ENCODE data around the gene CDH3. TPM values are rescaled to one million over a fixed set of nuclear protein-coding genes. Genes with fewer than 3 reads are reported as not detected.

Gene CDH3
- total RNA-seq, 1 donor, result 2.2 TPM

GRCh38 chr16:68737730-68738629 is 92.9 kb downstream of the CDH3 start:
- no peak for DNase-seq (ENCODE audit: low read depth)
- TF ChIP-seq CTCF (IDR thresholded peaks at IDR 0.05; ENCODE audit: insufficient read depth, low read depth, low read length), result no peak
- H3K4me3 ChIP-seq (ENCODE audit: low read depth, low read length), result no peak overlapping the region

- DNase-seq (ENCODE audit: low read depth), result no peak
- TF ChIP-seq CTCF (IDR thresholded peaks at IDR 0.05; ENCODE audit: insufficient read depth, low read depth, low read length), result no peak
These were observed 95.0 kb downstream of the CDH3 start for GRCh38 chr16:68739964-68740627.

GRCh38 chr16:68740628-68741346 is 95.7 kb downstream of the CDH3 start:
- no peak for DNase-seq (ENCODE audit: low read depth)
- H3K4me3 ChIP-seq (ENCODE audit: low read depth, low read length), result no peak overlapping the region
- no peak for TF ChIP-seq CTCF (IDR thresholded peaks at IDR 0.05; ENCODE audit: insufficient read depth, low read depth, low read length)

More at GRCh38 chr16:68739964-68740627, 95.0 kb downstream of the CDH3 start:
- H3K4me3 ChIP-seq (ENCODE audit: low read depth, low read length), result no peak overlapping the region

- no peak overlapping the region for H3K4me3 ChIP-seq (ENCODE audit: low read depth, low read length)
- no peak for DNase-seq (ENCODE audit: low read depth)
- TF ChIP-seq CTCF (IDR thresholded peaks at IDR 0.05; ENCODE audit: insufficient read depth, low read depth, low read length), result no peak
These were observed 98.6 kb downstream of the CDH3 start for GRCh38 chr16:68743664-68744063.

- no peak for TF ChIP-seq CTCF (IDR thresholded peaks at IDR 0.05; ENCODE audit: insufficient read depth, low read depth, low read length)
- H3K4me3 ChIP-seq (ENCODE audit: low read depth, low read length), result no peak overlapping the region
- DNase-seq (ENCODE audit: low read depth), result no peak
These were observed 99.7 kb downstream of the CDH3 start for GRCh38 chr16:68744744-68745280.

- no peak for DNase-seq (ENCODE audit: low read depth)
- no peak overlapping the region for H3K4me3 ChIP-seq (ENCODE audit: low read depth, low read length)
- TF ChIP-seq CTCF (IDR thresholded peaks at IDR 0.05; ENCODE audit: insufficient read depth, low read depth, low read length), result no peak
These were observed 101.8 kb downstream of the CDH3 start for GRCh38 chr16:68746951-68747350.

All from fibroblast of villous mesenchyme (primary cell).